ENCODE data around the gene ATP6V1C2. TPM values are rescaled to one million over a fixed set of nuclear protein-coding genes. Genes with fewer than 3 reads are reported as not detected.

Gene ATP6V1C2
- total RNA-seq, 1 experiment from 2014 or later: not detected

- Histone ChIP-seq H3K79me2 (ENCODE audit: low read depth) (peaks cover 15% of the 10 kb centered on the region; the same call in 1 of the 2 replicates), H2AFZ (no peak overlapping the region), H4K20me1 (ENCODE audit: insufficient read depth) (peaks cover 44% of the 10 kb centered on the region), H3K27ac (no peak overlapping the region), H3K4me3 (no peak overlapping the region), H3K27me3 (ENCODE audit: insufficient read depth, low read depth) (no peaks in the 10 kb centered on the region), H3K9me3 (ENCODE audit: insufficient read depth, low read depth) (no peaks in the 10 kb centered on the region), H3K4me2 (no peak overlapping the region), H3K4me1 (replicated peaks; ENCODE audit: insufficient read depth) (no peaks in the 10 kb centered on the region), H3K9me2 (ENCODE audit: insufficient read depth) (no peaks in the 10 kb centered on the region), H3K36me3 (ENCODE audit: low read depth) (peaks cover 62% of the 10 kb centered on the region), H3F3A (ENCODE audit: insufficient read depth, low read depth) (peaks cover 4% of the 10 kb centered on the region; the same call in 1 of the 2 replicates)
- BruUV-seq (replicated peaks): no TSS peak
- no peak for DNase-seq
- CTCF ChIA-PET: interaction anchor here (0.7 kb wide), 1 partner anchor 258 kb away, joined by 3 read pairs; no protein-coding TSS in a partner anchor
- POLR2A ChIA-PET (ENCODE audit: unreplicated experiment): no interaction called here
- TF ChIP-seq EZH2 (IDR thresholded peaks at IDR 0.05; ENCODE audit: low read depth): no peak
- intact Hi-C loops (cut with micrococcal nuclease; ENCODE audit: unreplicated experiment): loop anchor here (5.0 kb wide), 1 partner anchor 86 kb away; no protein-coding TSS in a partner anchor
Observed at GRCh38 chr2:10792660-10793400, 71.4 kb downstream of the ATP6V1C2 start.

GRCh38 chr2:10793816-10794215 is 72.4 kb downstream of the ATP6V1C2 start:
- ChIA-PET CTCF (no interaction called here), POLR2A (ENCODE audit: unreplicated experiment) (no interaction called here)
- H2AFZ ChIP-seq: no peak overlapping the region
- no peak for DNase-seq
- TF ChIP-seq CTCF (conservative IDR thresholded peaks at IDR 0.05) (no peak), EZH2 (IDR thresholded peaks at IDR 0.05; ENCODE audit: low read depth) (no peak)
- H3K4me3 ChIP-seq: no peak overlapping the region
- no peaks in the 10 kb centered on the region for H3K27me3 ChIP-seq (ENCODE audit: insufficient read depth, low read depth)
- no TSS peak for BruUV-seq (replicated peaks)
- no peak overlapping the region for H3K27ac ChIP-seq
- H4K20me1 ChIP-seq (ENCODE audit: insufficient read depth): peaks cover 53% of the 10 kb centered on the region
- no peak overlapping the region for H3K4me2 ChIP-seq
- intact Hi-C loops (cut with micrococcal nuclease; ENCODE audit: unreplicated experiment): loop anchor here (5.0 kb wide), 1 partner anchor 87 kb away; no protein-coding TSS in a partner anchor
- H3F3A ChIP-seq (ENCODE audit: insufficient read depth, low read depth): peaks cover 4% of the 10 kb centered on the region; the same call in 1 of the 2 replicates
- peaks cover 57% of the 10 kb centered on the region for H3K36me3 ChIP-seq (ENCODE audit: low read depth)
- H3K4me1 ChIP-seq (replicated peaks; ENCODE audit: insufficient read depth): no peaks in the 10 kb centered on the region
- H3K79me2 ChIP-seq (ENCODE audit: low read depth): peaks cover 22% of the 10 kb centered on the region
- H3K9me2 ChIP-seq (ENCODE audit: insufficient read depth): no peaks in the 10 kb centered on the region
- no peaks in the 10 kb centered on the region for H3K9me3 ChIP-seq (ENCODE audit: insufficient read depth, low read depth)

- CTCF ChIA-PET: no interaction called here
- POLR2A ChIA-PET (ENCODE audit: unreplicated experiment): no interaction called here
- Histone ChIP-seq H3K9me2 (ENCODE audit: insufficient read depth) (no peaks in the 10 kb centered on the region), H3K9me3 (ENCODE audit: insufficient read depth, low read depth) (no peaks in the 10 kb centered on the region), H3F3A (ENCODE audit: insufficient read depth, low read depth) (peaks cover 9% of the 10 kb centered on the region; the same call in 1 of the 2 replicates), H3K36me3 (ENCODE audit: low read depth) (peaks cover 54% of the 10 kb centered on the region), H3K27ac (no peak overlapping the region), H3K4me1 (replicated peaks; ENCODE audit: insufficient read depth) (no peaks in the 10 kb centered on the region), H2AFZ (no peak overlapping the region), H3K4me3 (no peak overlapping the region), H3K79me2 (ENCODE audit: low read depth) (peaks cover 32% of the 10 kb centered on the region), H3K27me3 (ENCODE audit: insufficient read depth, low read depth) (no peaks in the 10 kb centered on the region), H3K4me2 (no peak overlapping the region), H4K20me1 (ENCODE audit: insufficient read depth) (peaks cover 56% of the 10 kb centered on the region)
- TF ChIP-seq EZH2 (IDR thresholded peaks at IDR 0.05; ENCODE audit: low read depth) (no peak), CTCF (conservative IDR thresholded peaks at IDR 0.05) (no peak)
- DNase-seq: no peak
- no TSS peak for BruUV-seq (replicated peaks)
- intact Hi-C loops (cut with micrococcal nuclease; ENCODE audit: unreplicated experiment): loop anchor here (5.0 kb wide), 1 partner anchor 88 kb away; no protein-coding TSS in a partner anchor
Observed at GRCh38 chr2:10794876-10795275, 73.4 kb downstream of the ATP6V1C2 start.

Measured in PC-9 (cell line).